Measurements from ENCODE around the gene KCNJ6. TPM values are rescaled to one million over a fixed set of nuclear protein-coding genes. Genes with fewer than 3 reads are reported as not detected.
A peak's percentile ranks its signal among the peaks of the same experiment; 100 is the strongest.
"Not testable (repeated sequence)": the region's sequence is repeated elsewhere in the genome, so short reads cannot be mapped to it uniquely, and the experiment has no call there.

Gene KCNJ6
- total and polyA plus RNA-seq, 7 donors, result under 0.01 to 0.01 TPM; not detected in 5

DNA sequence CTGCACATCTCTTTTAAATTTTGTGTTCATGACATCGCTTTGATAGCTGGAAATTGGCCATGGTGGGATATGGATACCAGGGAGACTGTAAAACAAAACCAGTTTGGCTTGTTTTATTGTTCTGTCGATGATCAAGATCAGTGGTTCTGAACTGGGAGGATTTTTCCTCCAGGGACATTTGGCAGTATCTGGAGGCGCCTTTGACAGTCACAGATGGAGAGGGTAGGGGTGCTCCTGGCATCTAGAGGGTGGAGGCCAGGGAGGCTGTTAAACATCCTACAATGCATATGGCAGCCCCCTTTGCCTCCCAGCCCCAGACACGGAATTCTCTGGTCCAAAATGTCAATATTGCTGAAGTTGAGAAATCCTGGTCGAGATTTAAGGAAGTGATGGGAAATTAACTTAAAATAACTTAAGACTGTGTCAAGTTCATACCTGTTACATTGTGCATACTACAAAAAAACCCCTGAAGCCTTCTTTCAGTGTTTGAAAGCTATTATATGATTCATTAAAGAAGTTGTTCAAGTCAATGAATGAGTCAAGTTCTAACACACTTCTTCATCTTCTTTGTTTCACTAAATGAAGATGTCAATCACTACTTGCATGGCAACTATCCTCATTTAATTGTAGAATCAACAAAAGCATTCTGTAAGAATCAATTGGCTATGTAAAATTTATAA lies 150.9 kb downstream of the KCNJ6 start:
- Histone ChIP-seq H3K9me3 (no peaks in the 10 kb centered on the region), H3K27me3 (ENCODE audit: insufficient read depth in 3 of 3, low read length in 2 of 3) (peaks cover 0 to 1% (median 0%) of the 10 kb centered on the region in 3 donors), H3K36me3 (ENCODE audit: insufficient read depth in 1 of 2, low read depth in 1 of 2) (no peaks in the 10 kb centered on the region), H3K4me3 (no peak overlapping the region), H3K4me1 (no peaks in the 10 kb centered on the region), H3K27ac (no peak overlapping the region)
- ATAC-seq (no peak), DNase-seq (no peak)
- intact Hi-C loops (cut with DNase I), result no loop called here
- TF ChIP-seq, protein P1, sequence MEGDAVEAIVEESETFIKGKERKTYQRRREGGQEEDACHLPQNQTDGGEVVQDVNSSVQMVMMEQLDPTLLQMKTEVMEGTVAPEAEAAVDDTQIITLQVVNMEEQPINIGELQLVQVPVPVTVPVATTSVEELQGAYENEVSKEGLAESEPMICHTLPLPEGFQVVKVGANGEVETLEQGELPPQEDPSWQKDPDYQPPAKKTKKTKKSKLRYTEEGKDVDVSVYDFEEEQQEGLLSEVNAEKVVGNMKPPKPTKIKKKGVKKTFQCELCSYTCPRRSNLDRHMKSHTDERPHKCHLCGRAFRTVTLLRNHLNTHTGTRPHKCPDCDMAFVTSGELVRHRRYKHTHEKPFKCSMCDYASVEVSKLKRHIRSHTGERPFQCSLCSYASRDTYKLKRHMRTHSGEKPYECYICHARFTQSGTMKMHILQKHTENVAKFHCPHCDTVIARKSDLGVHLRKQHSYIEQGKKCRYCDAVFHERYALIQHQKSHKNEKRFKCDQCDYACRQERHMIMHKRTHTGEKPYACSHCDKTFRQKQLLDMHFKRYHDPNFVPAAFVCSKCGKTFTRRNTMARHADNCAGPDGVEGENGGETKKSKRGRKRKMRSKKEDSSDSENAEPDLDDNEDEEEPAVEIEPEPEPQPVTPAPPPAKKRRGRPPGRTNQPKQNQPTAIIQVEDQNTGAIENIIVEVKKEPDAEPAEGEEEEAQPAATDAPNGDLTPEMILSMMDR (IDR thresholded peaks at IDR 0.05), result no peak
- 79 to 85% (median 80%) methylated on average over 5 of the region's 5 CpGs for WGBS, 3 donors

DNA sequence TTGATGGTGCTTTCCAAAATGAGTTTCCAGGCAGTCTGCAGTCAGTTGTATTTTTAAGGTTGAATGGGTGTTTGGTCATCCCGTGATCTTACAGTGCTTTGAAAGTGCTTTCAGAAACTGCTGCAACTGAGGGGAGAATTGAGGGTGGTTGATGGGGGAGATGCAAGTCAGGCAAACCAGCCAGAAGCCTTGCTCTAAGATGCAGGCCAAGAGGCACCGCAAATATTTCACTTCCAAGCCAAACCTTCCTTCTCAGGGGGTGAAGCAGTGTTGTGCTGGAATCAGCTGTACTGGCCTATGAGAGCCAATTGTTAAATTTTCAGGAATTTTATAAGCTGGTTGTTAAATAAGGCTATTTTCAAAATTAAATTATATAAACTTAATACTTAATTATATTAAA lies 151.6 kb downstream of the KCNJ6 start:
- WGBS, 3 donors, result 63 to 93% (median 68%) methylated on average over 2 of the region's 2 CpGs

DNA sequence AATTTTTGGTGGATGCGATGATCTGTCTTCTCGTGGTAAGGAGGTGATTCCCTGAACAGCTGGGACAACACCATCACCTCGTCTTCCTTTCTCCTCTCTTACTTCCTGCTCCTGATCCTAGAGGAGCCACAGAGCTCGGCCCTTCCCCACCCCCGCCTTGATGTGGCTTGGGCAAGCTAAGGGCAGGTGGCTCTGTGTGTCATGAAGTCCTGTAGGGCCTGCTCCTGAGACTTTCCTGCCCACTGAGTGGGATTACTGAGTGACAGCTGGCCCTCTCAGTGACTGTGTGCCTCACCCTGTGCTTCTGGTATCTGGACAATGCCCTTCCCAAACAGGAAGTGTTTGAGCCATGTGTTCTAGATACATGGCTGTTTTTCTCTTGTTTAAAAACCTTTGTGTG lies 153.0 kb downstream of the KCNJ6 start:
- Histone ChIP-seq H3K4me3 (no peak overlapping the region), H3K27me3 (ENCODE audit: insufficient read depth in 3 of 3, low read length in 2 of 3) (peaks cover 0 to 1% (median 0%) of the 10 kb centered on the region in 3 donors), H3K9me3 (no peaks in the 10 kb centered on the region), H3K4me1 (no peaks in the 10 kb centered on the region), H3K36me3 (ENCODE audit: insufficient read depth in 1 of 2, low read depth in 1 of 2) (no peaks in the 10 kb centered on the region), H3K27ac (no peak overlapping the region)
- intact Hi-C loops (cut with DNase I), result no loop called here
- ATAC-seq, result no peak
- no peak for DNase-seq
- TF ChIP-seq, protein P1 (IDR thresholded peaks at IDR 0.05), result no peak
- WGBS, 3 donors, result 51 to 62% (median 58%) methylated on average over 5 of the region's 5 CpGs

More for the DNA sequence above, 151.6 kb downstream of the KCNJ6 start:
- ATAC-seq (no peak), DNase-seq (no peak)
- intact Hi-C loops (cut with DNase I), result no loop called here
- no peaks in the 10 kb centered on the region for H3K9me3 ChIP-seq
- H3K36me3 ChIP-seq (ENCODE audit: insufficient read depth in 1 of 2, low read depth in 1 of 2), result no peaks in the 10 kb centered on the region
- H3K27me3 ChIP-seq (ENCODE audit: insufficient read depth in 3 of 3, low read length in 2 of 3), result peaks cover 0 to 1% (median 0%) of the 10 kb centered on the region in 3 donors
- H3K27ac ChIP-seq, result no peak overlapping the region
- no peaks in the 10 kb centered on the region for H3K4me1 ChIP-seq
- no peak overlapping the region for H3K4me3 ChIP-seq
- TF ChIP-seq, protein P1 (IDR thresholded peaks at IDR 0.05), result no peak

DNA sequence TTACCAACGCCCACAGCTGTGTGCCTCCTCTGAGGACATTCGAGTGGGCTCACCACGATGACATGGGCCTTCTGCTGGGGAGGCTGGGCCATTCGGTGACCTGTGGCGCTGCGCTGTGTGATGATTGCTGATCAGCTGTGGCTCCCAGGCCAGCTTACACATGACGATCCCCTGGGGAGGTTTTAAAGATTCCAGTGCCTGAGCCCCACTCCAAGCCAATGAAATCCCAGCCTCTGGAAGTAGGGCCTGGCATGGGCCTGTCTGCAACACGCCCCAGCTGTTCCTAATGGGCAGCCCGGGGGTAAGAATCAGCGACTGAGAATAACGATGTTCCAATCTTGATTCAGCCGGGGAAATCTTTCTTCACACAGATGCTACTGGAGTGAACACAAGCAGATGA lies 153.7 kb downstream of the KCNJ6 start:
- no peaks in the 10 kb centered on the region for H3K9me3 ChIP-seq
- H3K4me3 ChIP-seq, result no peak overlapping the region
- no peaks in the 10 kb centered on the region for H3K4me1 ChIP-seq
- no peak overlapping the region for H3K27ac ChIP-seq
- no peaks in the 10 kb centered on the region for H3K36me3 ChIP-seq (ENCODE audit: insufficient read depth in 1 of 2, low read depth in 1 of 2)
- intact Hi-C loops (cut with DNase I), result no loop called here
- peak in 1 of 4 donors; percentile 44 for ATAC-seq
- DNase-seq, result no peak
- 16 to 40% (median 19%) methylated on average over 12 of the region's 12 CpGs for WGBS, 3 donors
- peaks cover 0 to 1% (median 0%) of the 10 kb centered on the region in 3 donors for H3K27me3 ChIP-seq (ENCODE audit: insufficient read depth in 3 of 3, low read length in 2 of 3)
- TF ChIP-seq, protein P1 (IDR thresholded peaks at IDR 0.05), result no peak

DNA sequence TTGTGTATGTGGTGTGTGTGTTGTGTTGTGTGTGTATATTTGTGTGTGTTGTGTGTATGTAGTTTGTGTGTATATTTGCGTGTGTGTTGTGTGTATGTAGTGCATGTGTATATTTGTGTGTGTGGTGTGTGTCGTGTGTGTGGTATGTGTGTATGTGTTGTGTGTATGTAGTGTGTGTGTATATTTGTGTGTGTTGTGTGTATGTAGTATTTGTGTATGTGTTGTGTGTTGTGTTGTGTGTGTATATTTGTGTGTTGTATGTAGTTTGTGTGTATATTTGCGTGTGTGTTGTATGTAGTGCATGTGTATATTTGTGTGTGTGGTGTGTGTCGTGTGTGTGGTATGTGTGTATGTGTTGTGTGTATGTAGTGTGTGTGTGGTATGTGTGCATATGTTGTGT lies 154.9 kb downstream of the KCNJ6 start:
- DNase-seq; H3K4me1 ChIP-seq; H3K4me3 ChIP-seq; H3K36me3 ChIP-seq (ENCODE audit: insufficient read depth in 1 of 2, low read depth in 1 of 2); H3K9me3 ChIP-seq; intact Hi-C loops (cut with DNase I); H3K27ac ChIP-seq; H3K27me3 ChIP-seq (ENCODE audit: insufficient read depth in 3 of 3, low read length in 2 of 3); ATAC-seq: not testable (repeated sequence)
- WGBS, 3 donors, result 96 to 97% (median 97%) methylated on average over 4 of the region's 4 CpGs
